ENCODE measurements around the gene CCDC54.
A peak's percentile ranks its signal among the peaks of the same experiment; 100 is the strongest.
"Not testable (repeated sequence)": the region's sequence is repeated elsewhere in the genome, so short reads cannot be mapped to it uniquely, and the experiment has no call there.

Gene CCDC54

DNA sequence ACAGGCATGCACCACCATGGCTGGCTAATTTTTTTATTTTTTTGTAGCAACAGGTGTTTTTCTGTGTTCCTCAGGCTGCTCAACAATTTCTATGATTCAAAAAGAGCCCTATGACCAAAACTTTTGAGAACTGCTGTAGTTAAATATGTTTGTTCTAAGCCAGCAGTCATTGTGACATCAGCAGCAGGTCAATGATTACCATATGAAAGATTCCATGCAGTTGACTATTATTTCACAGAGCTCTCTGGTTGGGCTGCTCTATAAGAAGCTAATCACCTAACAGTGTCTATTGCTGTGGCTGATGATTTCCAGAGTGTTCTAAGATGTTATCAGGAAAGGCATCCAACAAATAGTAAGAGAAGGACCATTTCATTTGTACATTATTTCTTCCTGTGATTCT is at the start of gene CCDC54:
TSS of gene CCDC54 (plus strand) at position 289 of the 400 bp plus-strand sequence. CDS start 149 bp downstream, outside the sequence.
- H3K4me3 ChIP-seq (ENCODE audit: low read depth, low read length), result no peak within 1 kb of the TSS
- DNase-seq (ENCODE audit: low read depth), result no peak
- TF ChIP-seq, protein P1, sequence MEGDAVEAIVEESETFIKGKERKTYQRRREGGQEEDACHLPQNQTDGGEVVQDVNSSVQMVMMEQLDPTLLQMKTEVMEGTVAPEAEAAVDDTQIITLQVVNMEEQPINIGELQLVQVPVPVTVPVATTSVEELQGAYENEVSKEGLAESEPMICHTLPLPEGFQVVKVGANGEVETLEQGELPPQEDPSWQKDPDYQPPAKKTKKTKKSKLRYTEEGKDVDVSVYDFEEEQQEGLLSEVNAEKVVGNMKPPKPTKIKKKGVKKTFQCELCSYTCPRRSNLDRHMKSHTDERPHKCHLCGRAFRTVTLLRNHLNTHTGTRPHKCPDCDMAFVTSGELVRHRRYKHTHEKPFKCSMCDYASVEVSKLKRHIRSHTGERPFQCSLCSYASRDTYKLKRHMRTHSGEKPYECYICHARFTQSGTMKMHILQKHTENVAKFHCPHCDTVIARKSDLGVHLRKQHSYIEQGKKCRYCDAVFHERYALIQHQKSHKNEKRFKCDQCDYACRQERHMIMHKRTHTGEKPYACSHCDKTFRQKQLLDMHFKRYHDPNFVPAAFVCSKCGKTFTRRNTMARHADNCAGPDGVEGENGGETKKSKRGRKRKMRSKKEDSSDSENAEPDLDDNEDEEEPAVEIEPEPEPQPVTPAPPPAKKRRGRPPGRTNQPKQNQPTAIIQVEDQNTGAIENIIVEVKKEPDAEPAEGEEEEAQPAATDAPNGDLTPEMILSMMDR (IDR thresholded peaks at IDR 0.05; ENCODE audit: control insufficient read depth, extremely low read depth, insufficient read depth), result no peak

- no peak overlapping the region for H3K4me3 ChIP-seq (ENCODE audit: low read depth, low read length)
- TF ChIP-seq, protein P1 (IDR thresholded peaks at IDR 0.05; ENCODE audit: control insufficient read depth, extremely low read depth, insufficient read depth), result no peak
- DNase-seq (ENCODE audit: low read depth), result peak; percentile 10
Measured at GRCh38 chr3:107328069-107328468, 49.2 kb upstream of the CCDC54 start.

DNA sequence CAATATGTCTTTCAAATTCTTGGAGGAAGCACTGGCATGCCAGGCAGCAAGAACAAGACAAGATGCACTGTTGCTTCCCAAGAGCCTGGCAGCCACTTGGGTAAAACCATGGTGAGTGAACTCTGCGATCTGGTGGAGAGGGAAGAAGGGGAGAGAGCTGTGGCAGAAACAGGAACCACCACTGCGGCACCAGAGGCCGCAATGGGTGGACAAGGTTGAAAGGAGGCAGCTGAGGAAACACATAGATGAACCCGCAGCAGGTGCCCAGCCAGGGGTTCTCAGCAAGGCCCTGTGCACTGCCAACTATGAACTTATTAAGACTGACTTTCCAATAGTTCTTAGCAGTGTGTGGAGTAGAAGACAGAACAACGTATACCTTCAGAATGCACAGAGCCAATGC is 48.2 kb upstream of the CCDC54 start:
- TF ChIP-seq, protein P1 (IDR thresholded peaks at IDR 0.05; ENCODE audit: control insufficient read depth, extremely low read depth, insufficient read depth), result no peak
- DNase-seq (ENCODE audit: low read depth), result no peak
- no peak overlapping the region for H3K4me3 ChIP-seq (ENCODE audit: low read depth, low read length)

- DNase-seq (ENCODE audit: low read depth), result not testable (repeated sequence)
Measured at GRCh38 chr3:107339690-107340089, 37.5 kb upstream of the CCDC54 start.

GRCh38 chr3:107344722-107345121 is 32.5 kb upstream of the CCDC54 start:
- H3K4me3 ChIP-seq (ENCODE audit: low read depth, low read length), result no peak overlapping the region
- no peak for DNase-seq (ENCODE audit: low read depth)
- TF ChIP-seq, protein P1 (IDR thresholded peaks at IDR 0.05; ENCODE audit: control insufficient read depth, extremely low read depth, insufficient read depth), result no peak

More at GRCh38 chr3:107339690-107340089, 37.5 kb upstream of the CCDC54 start:
- H3K4me3 ChIP-seq (ENCODE audit: low read depth, low read length), result not testable (repeated sequence)

DNA sequence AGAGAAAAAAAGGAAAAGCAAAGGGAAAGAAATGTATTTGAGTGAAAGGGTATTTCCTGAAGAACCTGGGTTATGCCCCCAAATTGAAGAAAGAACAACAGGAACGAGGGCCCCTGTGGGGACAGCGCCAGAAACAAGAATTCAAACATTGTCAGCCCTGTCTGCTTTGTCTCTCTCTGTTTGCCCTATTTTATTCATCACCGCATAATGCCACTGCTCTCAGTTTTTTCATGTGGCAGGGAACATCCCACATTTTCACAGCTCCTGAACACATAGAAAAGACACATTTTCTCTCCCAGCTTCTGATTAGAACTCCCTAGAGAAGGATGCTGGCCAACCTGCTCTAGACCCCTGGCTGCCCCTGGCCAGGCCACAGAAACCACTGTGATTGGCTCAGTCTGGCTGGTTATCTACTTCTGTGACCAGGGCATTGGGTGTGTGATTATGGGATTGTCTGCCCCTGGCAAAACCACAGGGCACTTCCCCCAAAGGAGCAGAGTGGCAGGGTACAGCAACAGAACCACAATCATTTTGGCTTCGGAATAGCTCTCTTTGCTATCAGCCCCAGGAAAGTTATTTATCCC is 31.3 kb upstream of the CCDC54 start:
- H3K4me3 ChIP-seq (ENCODE audit: low read depth, low read length), result no peak overlapping the region
- DNase-seq (ENCODE audit: low read depth), result no peak
- TF ChIP-seq, protein P1 (IDR thresholded peaks at IDR 0.05; ENCODE audit: control insufficient read depth, extremely low read depth, insufficient read depth), result no peak

DNA sequence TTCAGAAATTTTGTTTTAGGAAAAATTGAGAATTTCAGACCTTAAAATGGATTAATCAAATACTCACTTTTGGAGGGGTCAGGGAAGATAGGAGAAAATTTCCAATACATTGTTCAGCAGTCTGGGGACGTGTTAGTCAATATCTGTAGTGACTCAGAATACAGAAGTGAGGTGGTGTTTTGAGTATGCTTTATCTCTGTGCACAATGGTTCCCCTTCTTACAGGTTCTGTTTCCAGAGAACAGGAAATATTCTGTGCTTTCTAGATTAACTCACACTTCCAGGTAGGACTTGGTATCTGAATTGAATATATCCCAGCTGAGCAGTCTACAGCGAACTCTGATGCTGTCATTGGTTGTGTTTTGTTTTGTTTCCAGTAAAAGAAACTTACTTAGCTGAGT is 30.7 kb upstream of the CCDC54 start:
- TF ChIP-seq, protein P1 (IDR thresholded peaks at IDR 0.05; ENCODE audit: control insufficient read depth, extremely low read depth, insufficient read depth), result no peak
- no peak for DNase-seq (ENCODE audit: low read depth)

More for the DNA sequence above, 30.7 kb upstream of the CCDC54 start:
- no peak overlapping the region for H3K4me3 ChIP-seq (ENCODE audit: low read depth, low read length)
